ENCODE results near the gene BMP10. TPM values are rescaled to one million over a fixed set of nuclear protein-coding genes. Genes with fewer than 3 reads are reported as not detected.

The BMP10 gene
- total RNA-seq, 1 experiment from 2014 or later = not detected

DNA sequence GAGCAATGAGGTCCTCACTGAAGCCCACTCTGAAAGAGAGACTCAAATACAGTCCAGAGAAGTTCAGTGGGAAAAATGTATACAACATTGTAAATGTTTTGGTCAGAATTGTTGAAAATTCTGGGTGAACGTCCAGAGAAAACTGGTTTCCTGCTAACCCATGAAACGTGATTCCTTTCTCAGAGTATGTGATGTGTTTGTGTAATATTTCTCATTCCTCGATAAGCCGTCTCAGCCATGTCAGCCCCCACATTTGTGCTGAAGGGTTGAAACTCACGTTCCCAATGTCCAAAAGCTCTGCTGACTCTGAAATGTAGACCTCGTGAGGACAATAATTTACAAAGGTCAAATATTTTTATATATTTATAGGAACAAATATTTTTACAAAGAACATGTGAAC, 51.6 kb downstream of the BMP10 start:
- H3K4ac ChIP-seq (ENCODE audit: low read depth, low read length) = no peak overlapping the region
- no peak overlapping the region for H2BK5ac ChIP-seq (ENCODE audit: insufficient read length, low read length)
- DNase-seq = no peak
- H2BK120ac ChIP-seq (ENCODE audit: low read depth, low read length, poor library complexity, severe bottlenecking) = no peak overlapping the region
- TF ChIP-seq, protein P1, sequence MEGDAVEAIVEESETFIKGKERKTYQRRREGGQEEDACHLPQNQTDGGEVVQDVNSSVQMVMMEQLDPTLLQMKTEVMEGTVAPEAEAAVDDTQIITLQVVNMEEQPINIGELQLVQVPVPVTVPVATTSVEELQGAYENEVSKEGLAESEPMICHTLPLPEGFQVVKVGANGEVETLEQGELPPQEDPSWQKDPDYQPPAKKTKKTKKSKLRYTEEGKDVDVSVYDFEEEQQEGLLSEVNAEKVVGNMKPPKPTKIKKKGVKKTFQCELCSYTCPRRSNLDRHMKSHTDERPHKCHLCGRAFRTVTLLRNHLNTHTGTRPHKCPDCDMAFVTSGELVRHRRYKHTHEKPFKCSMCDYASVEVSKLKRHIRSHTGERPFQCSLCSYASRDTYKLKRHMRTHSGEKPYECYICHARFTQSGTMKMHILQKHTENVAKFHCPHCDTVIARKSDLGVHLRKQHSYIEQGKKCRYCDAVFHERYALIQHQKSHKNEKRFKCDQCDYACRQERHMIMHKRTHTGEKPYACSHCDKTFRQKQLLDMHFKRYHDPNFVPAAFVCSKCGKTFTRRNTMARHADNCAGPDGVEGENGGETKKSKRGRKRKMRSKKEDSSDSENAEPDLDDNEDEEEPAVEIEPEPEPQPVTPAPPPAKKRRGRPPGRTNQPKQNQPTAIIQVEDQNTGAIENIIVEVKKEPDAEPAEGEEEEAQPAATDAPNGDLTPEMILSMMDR (conservative IDR thresholded peaks at IDR 0.05) = no peak
- H3K14ac ChIP-seq (ENCODE audit: insufficient read depth, low read length) = no peak overlapping the region
- H3K4me2 ChIP-seq (ENCODE audit: insufficient read depth, insufficient read length, low read length) = no peak overlapping the region
- H2BK12ac ChIP-seq (ENCODE audit: insufficient read length, low read depth, low read length) = no peak overlapping the region
- H3K79me2 ChIP-seq (ENCODE audit: insufficient read depth, low read length) = no peaks in the 10 kb centered on the region
- Mint-ChIP-seq H3K4me1 (peaks cover 17 to 20% of the 10 kb centered on the region in 2 experiments), H3K36me3 (ENCODE audit: insufficient read depth in 1 of 3, low read depth in 3 of 3) (peaks cover 0 to 5% (median 0%) of the 10 kb centered on the region in 3 experiments; a peak in 3 of 7 replicates), H3K9me3 (no peaks in the 10 kb centered on the region), H3K4me3 (no peak overlapping the region), H3K27ac (no peak overlapping the region; a peak in 1 of 7 replicates), H3K27me3 (ENCODE audit: low read depth) (peaks cover 3% of the 10 kb centered on the region)
- H3K27me3 ChIP-seq (ENCODE audit: insufficient read depth, low read length) = no peaks in the 10 kb centered on the region
- no peaks in the 10 kb centered on the region for H4K20me1 ChIP-seq (ENCODE audit: control insufficient read depth, insufficient read depth, insufficient read length)
- no peak overlapping the region for H3K9ac ChIP-seq (ENCODE audit: extremely low read depth, insufficient read length, low read length)
- no peak overlapping the region for H2BK20ac ChIP-seq (ENCODE audit: low read depth, low read length, poor library complexity, severe bottlenecking)
- no peak overlapping the region for H2AK5ac ChIP-seq (ENCODE audit: insufficient read length, low read length)
- H3K23me2 ChIP-seq (ENCODE audit: insufficient read length, low read depth, low read length, poor library complexity, severe bottlenecking) = no peaks in the 10 kb centered on the region
- H3K56ac ChIP-seq (ENCODE audit: insufficient read length, low read depth, low read length) = no peak overlapping the region
- WGBS (ENCODE audit: extremely low coverage, insufficient read length, low lambda C conversion rate) = no CpG with 5 or more reads among the region's 6 CpGs
- H3K23ac ChIP-seq (ENCODE audit: insufficient read length, low read depth, low read length) = no peak overlapping the region
- no peak overlapping the region for H2BK15ac ChIP-seq (ENCODE audit: low read depth, low read length)
- no peaks in the 10 kb centered on the region for H3K4me1 ChIP-seq (ENCODE audit: insufficient read depth, low read length)
- no peak overlapping the region for H4K8ac ChIP-seq (replicated peaks; ENCODE audit: insufficient read length, low read depth, low read length)
- H3K18ac ChIP-seq (ENCODE audit: insufficient read length, low read depth, low read length) = no peak overlapping the region
- H3K27ac ChIP-seq (ENCODE audit: insufficient read length, low read depth, low read length) = no peak overlapping the region
- no peaks in the 10 kb centered on the region for H3K9me3 ChIP-seq (ENCODE audit: control insufficient read depth, low read depth, low read length)
- H2AFZ ChIP-seq (ENCODE audit: low read length) = no peak overlapping the region
- H4K5ac ChIP-seq (ENCODE audit: insufficient read length, low read depth, low read length) = no peak overlapping the region
- no peak overlapping the region for H4K91ac ChIP-seq (ENCODE audit: insufficient read length, low read depth, low read length)
- no peak overlapping the region for H3T11ph ChIP-seq (ENCODE audit: low read length)
- H3K79me1 ChIP-seq (ENCODE audit: insufficient read depth, low read depth, low read length, poor library complexity, severe bottlenecking) = no peaks in the 10 kb centered on the region

All from H9 (cell line).